Psoas muscle (tissue), 8 donors: ENCODE data around the gene ADGRD1. TPM values are rescaled to one million over a fixed set of nuclear protein-coding genes. Genes with fewer than 3 reads are reported as not detected.

ENCODE experiments used
- ATAC-seq, 4 donors: fragments of 200-7000 bp; cut with Tn5 transposase; one replicate each; pipeline ENCODE4 v1.9.1; 2020; ENCODE audit warnings: moderate library complexity in 3 of 4, mild to moderate bottlenecking in 2 of 4
- DNase-seq, 2 donors: peaks; one replicate each; pipeline ENCODE4 v3.0.0-alpha.2; 2020
- H3K27ac ChIP-seq: fragments of 200-600 bp; one replicate; pipeline ENCODE4 v1.8.0; 2022
- H3K27me3 ChIP-seq, 3 donors: fragments of 200-600 bp in 1 of 3; one replicate each; pipeline versions ENCODE4 v1.6.1 to v1.8.0; 2013 to 2022; ENCODE audit warnings: low read length in 2 of 3, mild to moderate bottlenecking in 2 of 3, moderate library complexity in 1 of 3; ENCODE audit not compliant: insufficient read depth in 3 of 3
- H3K36me3 ChIP-seq, 2 donors: fragments of 200-600 bp in 1 of 2; one replicate each; pipeline versions ENCODE4 v1.6.1 to v1.8.0; 2013 to 2022; ENCODE audit warnings: low read depth in 1 of 2, mild to moderate bottlenecking in 1 of 2, moderate library complexity in 1 of 2; ENCODE audit not compliant: insufficient read depth in 1 of 2
- H3K4me1 ChIP-seq: fragments of 200-600 bp; one replicate; pipeline ENCODE4 v1.8.0; 2022
- H3K4me3 ChIP-seq: fragments of 200-600 bp; one replicate; pipeline ENCODE4 v1.8.0; 2022; ENCODE audit warnings: mild to moderate bottlenecking
- H3K9me3 ChIP-seq: fragments of 200-600 bp; one replicate; pipeline ENCODE4 v1.8.0; 2022
- WGBS, 3 donors: extraction: QIAGEN DNeasy Blood & Tissue Kit; methylation state at CpG; one replicate each; pipeline versions ENCODE4 v1.1.6 to v1.1.7; 2013; 5-methylcytosine and 5-hydroxymethylcytosine counted together
- intact Hi-C, 2 donors: fragments of 100-400 bp; cut with DNase I; formaldehyde crosslinking; loops; one replicate each; pipeline versions ENCODE4 v1.11.0 to v1.14.2; 2022
- polyA plus RNA-seq, 3 donors: library from polyadenylated mRNA; stranded (reverse); fragments of 200-250 nt; gene quantifications; one replicate each; pipeline ENCODE4 v1.2.3, GENCODE V29; 2013
- total RNA-seq, 4 donors: library from RNA; stranded (reverse); fragmentation: NEBNext Ultra II Directional in 2 of 4; extraction: Animal tissue kit (Norgen Biotek cat#: 25700) in 2 of 4; gene quantifications; one replicate each; pipeline versions ENCODE4 v1.2.1 to v1.2.4, GENCODE V29; 2021 to 2023
- TF ChIP-seq, protein P1 (sequence below): fragments of 200-600 bp; IDR thresholded peaks from one replicate; pipeline ENCODE4 v1.8.0; 2022; ENCODE audit warnings: antibody characterized with exemption
- donor health status: healthy with polysubstance abuse.
- donor health status: DM: no; HTN: no; CAD: no; lungs with moderate emphysema.
- donor health status: Bipolar disorder and iron deficiency.
- donor health status: healthy.
- donor health status: DM: yes; HTN: yes; CAD: no.
- donor health status: DM: no; HTN: no; CAD: no.
- donor health status: DM: no; HTN: no; CAD: no.
- donor health status: DM: yes; HTN: yes; CAD: no.

The ADGRD1 gene
- total and polyA plus RNA-seq, 7 donors, result 2.1 to 11.6 (median 3.6) TPM

DNA sequence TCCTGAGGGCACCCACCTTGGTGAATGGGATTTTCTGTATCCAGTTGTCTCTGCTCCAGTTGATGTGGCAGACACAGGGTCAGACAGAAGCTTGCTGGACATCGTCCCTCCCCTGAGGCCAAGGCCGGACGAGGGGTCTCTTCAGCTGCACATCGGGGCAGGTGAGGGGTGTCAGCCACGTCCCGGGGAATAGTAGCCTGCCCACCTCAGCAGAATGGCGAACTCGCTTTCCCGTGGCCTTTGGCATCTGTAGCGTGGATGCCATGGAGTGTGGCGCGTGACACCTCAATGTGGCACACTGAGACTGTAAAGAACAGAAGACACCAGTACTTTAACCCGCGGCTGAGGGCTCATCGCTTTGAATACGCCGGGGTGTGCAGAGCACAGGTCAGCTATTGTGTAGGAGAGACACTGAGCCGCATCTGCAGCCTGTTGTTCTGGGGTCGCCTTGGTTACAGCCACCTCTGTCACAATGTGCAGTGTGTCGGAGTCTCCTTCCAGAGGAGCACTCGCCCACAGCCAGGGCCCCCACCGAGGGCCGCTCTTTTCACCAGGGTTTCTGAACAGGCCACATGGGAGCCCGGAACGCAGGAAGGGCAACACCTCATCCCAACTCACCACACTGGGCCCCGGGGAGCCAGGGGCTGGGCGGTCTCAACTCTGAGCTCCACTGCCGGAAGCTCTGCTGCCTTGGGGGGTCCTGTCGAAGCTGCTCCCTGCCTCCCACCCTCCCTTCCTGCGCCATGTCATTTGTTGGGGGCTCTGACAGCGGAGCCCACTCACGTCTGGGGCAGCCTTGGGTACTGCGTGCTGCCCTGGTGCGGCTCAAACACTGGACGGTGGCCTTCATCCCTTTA is 77.0 kb downstream of the ADGRD1 start:
- H3K4me1 ChIP-seq, result no peaks in the 10 kb centered on the region
- intact Hi-C loops, result no loop called here
- 93 to 94% (median 93%) methylated on average over 35 of the region's 35 CpGs for WGBS, 3 donors
- H3K36me3 ChIP-seq, result no peaks in the 10 kb centered on the region
- H3K9me3 ChIP-seq, result no peaks in the 10 kb centered on the region
- TF ChIP-seq, protein P1, sequence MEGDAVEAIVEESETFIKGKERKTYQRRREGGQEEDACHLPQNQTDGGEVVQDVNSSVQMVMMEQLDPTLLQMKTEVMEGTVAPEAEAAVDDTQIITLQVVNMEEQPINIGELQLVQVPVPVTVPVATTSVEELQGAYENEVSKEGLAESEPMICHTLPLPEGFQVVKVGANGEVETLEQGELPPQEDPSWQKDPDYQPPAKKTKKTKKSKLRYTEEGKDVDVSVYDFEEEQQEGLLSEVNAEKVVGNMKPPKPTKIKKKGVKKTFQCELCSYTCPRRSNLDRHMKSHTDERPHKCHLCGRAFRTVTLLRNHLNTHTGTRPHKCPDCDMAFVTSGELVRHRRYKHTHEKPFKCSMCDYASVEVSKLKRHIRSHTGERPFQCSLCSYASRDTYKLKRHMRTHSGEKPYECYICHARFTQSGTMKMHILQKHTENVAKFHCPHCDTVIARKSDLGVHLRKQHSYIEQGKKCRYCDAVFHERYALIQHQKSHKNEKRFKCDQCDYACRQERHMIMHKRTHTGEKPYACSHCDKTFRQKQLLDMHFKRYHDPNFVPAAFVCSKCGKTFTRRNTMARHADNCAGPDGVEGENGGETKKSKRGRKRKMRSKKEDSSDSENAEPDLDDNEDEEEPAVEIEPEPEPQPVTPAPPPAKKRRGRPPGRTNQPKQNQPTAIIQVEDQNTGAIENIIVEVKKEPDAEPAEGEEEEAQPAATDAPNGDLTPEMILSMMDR, result no peak
- no peak overlapping the region for H3K27ac ChIP-seq
- H3K4me3 ChIP-seq, result no peak overlapping the region
- ATAC-seq, result no peak
- H3K27me3 ChIP-seq, result peaks cover 0 to 1% (median 0%) of the 10 kb centered on the region in 3 donors
- DNase-seq, result no peak

DNA sequence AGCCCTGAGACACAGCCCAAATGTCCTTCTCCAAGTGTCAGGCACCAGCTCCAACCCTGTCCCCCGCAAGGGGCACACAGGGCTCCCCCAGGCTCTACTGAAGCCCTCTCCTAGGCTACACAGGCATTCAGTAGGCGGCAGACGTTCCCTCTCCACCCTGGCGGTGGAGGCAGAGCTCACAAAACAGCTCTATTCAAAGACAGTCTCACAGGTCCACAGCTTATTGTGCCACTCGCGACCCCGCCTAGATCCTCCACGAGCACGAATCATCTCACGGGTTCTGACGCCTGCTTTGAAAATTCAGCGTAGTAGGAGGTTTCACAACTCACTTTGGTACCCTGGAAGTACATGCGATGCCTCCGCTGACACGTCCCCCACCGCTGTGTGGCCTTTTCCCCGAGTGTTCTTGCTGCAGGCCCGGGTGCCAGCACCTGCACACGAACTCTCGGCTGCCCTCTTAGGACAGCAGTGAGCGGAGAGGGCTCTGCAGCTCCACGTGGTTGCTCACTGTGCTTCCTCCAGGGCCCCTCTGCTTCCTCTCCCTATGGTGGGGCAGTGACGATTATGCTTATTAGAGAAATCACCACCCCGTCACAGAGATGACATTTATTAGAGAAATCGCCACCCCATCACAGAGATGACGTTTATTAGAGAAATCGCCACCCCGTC is 78.5 kb downstream of the ADGRD1 start:
- Histone ChIP-seq H3K4me1 (no peaks in the 10 kb centered on the region), H3K27ac (no peak overlapping the region), H3K27me3 (peaks cover 0 to 1% (median 0%) of the 10 kb centered on the region in 3 donors), H3K4me3 (no peak overlapping the region), H3K9me3 (no peaks in the 10 kb centered on the region), H3K36me3 (no peaks in the 10 kb centered on the region)
- ATAC-seq, result peak in 1 of 4 donors; percentile 37
- TF ChIP-seq, protein P1, result no peak
- intact Hi-C loops, result no loop called here
- DNase-seq, result no peak
- 53 to 66% (median 61%) methylated on average over 28 of the region's 28 CpGs for WGBS, 3 donors

DNA sequence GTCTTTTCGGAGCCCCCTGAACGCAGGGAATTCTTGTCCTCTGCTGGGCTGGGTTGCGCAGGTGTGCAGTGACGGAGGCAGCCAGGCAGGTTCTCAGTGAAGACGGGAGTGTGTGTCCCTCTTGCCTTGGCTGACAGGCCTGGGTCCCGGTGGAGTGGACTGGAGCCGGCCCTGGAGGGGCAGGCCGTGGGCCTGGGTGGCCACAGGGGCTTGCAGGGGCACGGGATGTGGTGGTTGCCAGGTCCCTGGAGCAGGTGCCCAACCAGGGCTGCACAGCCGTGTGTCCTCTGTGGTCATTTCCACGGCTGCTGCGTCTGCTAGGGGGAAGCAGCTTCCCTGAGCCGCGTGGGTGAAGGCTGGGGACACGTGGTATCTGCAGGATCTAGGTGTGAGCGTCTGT is 79.8 kb downstream of the ADGRD1 start:
- whole genome bisulfite sequencing, 3 donors, result 86 to 88% (median 88%) methylated on average over 13 to 16 of the region's 16 CpGs
- Histone ChIP-seq H3K4me1 (no peaks in the 10 kb centered on the region), H3K27me3 (peaks cover 0 to 1% (median 0%) of the 10 kb centered on the region in 3 donors), H3K9me3 (no peaks in the 10 kb centered on the region), H3K36me3 (no peaks in the 10 kb centered on the region), H3K4me3 (no peak overlapping the region), H3K27ac (no peak overlapping the region)
- no peak for ATAC-seq
- DNase-seq, result no peak
- TF ChIP-seq, protein P1, result no peak
- intact Hi-C loops, result no loop called here

DNA sequence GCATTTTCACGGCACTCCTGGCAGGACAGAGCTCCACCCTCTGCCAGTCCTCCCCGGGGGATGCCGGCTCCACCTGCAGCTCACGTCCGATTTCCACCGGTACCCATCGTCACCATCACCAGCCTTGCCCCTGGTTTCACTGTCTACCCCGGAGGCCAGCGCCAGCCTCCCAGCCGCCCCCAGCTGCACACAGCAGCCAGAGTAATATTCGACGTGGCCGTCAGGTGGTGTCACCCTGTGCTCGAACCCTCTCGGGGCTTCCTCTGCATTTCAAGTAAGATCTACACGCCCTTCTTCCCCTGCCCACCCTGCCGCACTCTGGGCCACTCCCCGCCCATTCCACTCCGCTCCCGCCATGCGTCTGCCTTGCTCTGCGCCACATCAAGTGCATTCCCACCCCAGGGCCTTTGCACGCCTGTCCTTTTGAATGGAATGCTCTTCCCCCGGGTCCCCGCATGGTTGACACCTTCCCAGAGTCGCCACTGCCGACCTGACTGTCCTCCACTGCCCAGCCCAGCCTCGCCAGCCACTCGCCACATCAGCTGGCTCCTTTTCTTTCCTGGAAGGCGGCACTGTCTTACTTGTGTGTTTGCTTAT is 80.3 kb downstream of the ADGRD1 start:
- intact Hi-C loops, result no loop called here
- no peaks in the 10 kb centered on the region for H3K4me1 ChIP-seq
- no peak for DNase-seq
- WGBS, 3 donors, result 91 to 95% (median 92%) methylated on average over 30 of the region's 30 CpGs
- peaks cover 0 to 1% (median 0%) of the 10 kb centered on the region in 3 donors for H3K27me3 ChIP-seq
- no peak overlapping the region for H3K4me3 ChIP-seq
- TF ChIP-seq, protein P1, result no peak
- no peak for ATAC-seq
- H3K36me3 ChIP-seq, result no peaks in the 10 kb centered on the region
- no peaks in the 10 kb centered on the region for H3K9me3 ChIP-seq
- H3K27ac ChIP-seq, result no peak overlapping the region
